NCI-H187 (cell line): Measurements from ENCODE around the gene MDM2.

Experiments used
- DNase-seq, 2 experiments: peaks; one replicate each; lab custom pipeline; 2025; lab: John Stamatoyannopoulos, UW

The MDM2 gene

GRCh38 chr12:68807576-68808387 is at the start of gene MDM2:
MDM2 (plus strand) TSS chr12:68808177; CDS start chr12:68808478, 301 bp downstream.
- peak; percentile 95 to 96 for DNase-seq

- no peak for DNase-seq
These were observed 48.1 kb upstream of the MDM2 start for GRCh38 chr12:68759852-68760251.

- no peak for DNase-seq
These were observed 47.1 kb upstream of the MDM2 start for GRCh38 chr12:68760806-68761441.

GRCh38 chr12:68761442-68761812 is 46.5 kb upstream of the MDM2 start:
- DNase-seq, result no peak

GRCh38 chr12:68761901-68762630 is 45.9 kb upstream of the MDM2 start:
- DNase-seq, result no peak

GRCh38 chr12:68762691-68763090 is 45.3 kb upstream of the MDM2 start:
- DNase-seq, result no peak

- no peak for DNase-seq
These were observed 42.3 kb upstream of the MDM2 start for GRCh38 chr12:68765696-68766095.

GRCh38 chr12:68766646-68767045 is 41.3 kb upstream of the MDM2 start:
- no peak for DNase-seq

GRCh38 chr12:68767191-68767590 is 40.8 kb upstream of the MDM2 start:
- DNase-seq, result no peak

GRCh38 chr12:68768431-68768939 is 39.5 kb upstream of the MDM2 start:
- DNase-seq, result no peak

- DNase-seq, result no peak
These were observed 38.0 kb upstream of the MDM2 start for GRCh38 chr12:68769941-68770340.

GRCh38 chr12:68771223-68771925 is 36.6 kb upstream of the MDM2 start:
- no peak for DNase-seq

GRCh38 chr12:68772714-68773113 is 35.3 kb upstream of the MDM2 start:
- DNase-seq, result no peak

GRCh38 chr12:68773582-68773981 is 34.4 kb upstream of the MDM2 start:
- DNase-seq, result no peak

GRCh38 chr12:68775121-68775630 is 32.8 kb upstream of the MDM2 start:
- DNase-seq, result no peak

GRCh38 chr12:68776976-68777610 is 30.9 kb upstream of the MDM2 start:
- no peak for DNase-seq

GRCh38 chr12:68779280-68779679 is 28.7 kb upstream of the MDM2 start:
- no peak for DNase-seq

- DNase-seq, result no peak
These were observed 27.2 kb upstream of the MDM2 start for GRCh38 chr12:68780731-68781130.

GRCh38 chr12:68781728-68782127 is 26.2 kb upstream of the MDM2 start:
- no peak for DNase-seq

GRCh38 chr12:68784015-68784414 is 24.0 kb upstream of the MDM2 start:
- no peak for DNase-seq

- no peak for DNase-seq
These were observed 22.6 kb upstream of the MDM2 start for GRCh38 chr12:68785358-68785757.
